ENCODE results near the gene GAS2L3.
"Not testable (repeated sequence)": the region's sequence is repeated elsewhere in the genome, so short reads cannot be mapped to it uniquely, and the experiment has no call there.

GAS2L3 gene

DNA sequence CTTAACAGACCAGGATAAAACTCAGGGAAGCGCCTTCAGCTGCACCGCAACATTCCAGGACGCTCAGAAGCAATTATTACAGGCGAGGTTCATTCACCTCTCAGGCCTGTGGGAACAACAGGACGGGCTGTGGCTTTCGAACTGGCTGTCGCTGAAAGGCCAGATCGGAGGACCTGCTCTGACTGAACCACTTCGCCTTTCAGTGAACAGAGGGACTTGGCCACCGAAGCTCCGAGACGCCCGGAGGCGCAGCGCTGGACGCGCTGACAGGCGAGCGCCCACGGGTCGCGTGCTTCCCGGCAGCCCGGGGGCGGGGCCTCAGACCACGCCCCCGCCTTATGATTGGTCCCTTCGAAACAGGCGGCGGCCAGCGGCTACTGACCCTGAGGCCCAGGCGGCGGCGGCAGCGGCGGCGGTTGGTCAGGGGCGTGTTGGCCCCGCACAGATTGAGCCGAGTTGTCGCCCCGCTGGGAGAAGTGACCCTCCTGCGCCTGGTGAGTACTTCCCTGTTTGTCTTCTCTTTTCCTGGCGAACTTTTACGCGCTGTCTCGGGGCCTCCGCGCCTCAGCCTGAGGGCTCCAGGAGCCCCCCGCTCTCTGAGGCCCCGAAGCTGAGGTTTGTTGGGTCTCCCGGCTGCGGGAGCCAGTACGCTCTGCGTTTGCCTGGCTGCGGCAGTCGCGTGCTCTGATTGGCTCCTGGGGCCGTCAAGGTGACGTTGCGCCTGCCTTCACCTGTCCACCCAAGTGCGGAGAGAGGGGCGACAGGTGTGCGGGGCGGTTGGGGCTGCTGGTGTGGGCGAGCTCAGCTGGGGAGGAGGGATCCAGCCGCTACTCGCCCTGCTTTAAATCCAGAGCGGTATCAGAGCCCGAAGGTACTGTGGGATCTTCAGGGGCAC, at the start of gene GAS2L3:
Gene GAS2L3, plus strand, starts transcription at position 393 of the 895 bp plus-strand sequence. CDS start 21,221 bp downstream, outside the sequence.
- Mint-ChIP-seq H3K27ac (peak within 1 kb of the TSS; percentile 82), H3K9me3 (no peaks in the 10 kb centered on the region), H3K36me3 (no peaks in the 10 kb centered on the region), H3K4me1 (peaks cover 10% of the 10 kb centered on the region), H3K4me3 (peak within 1 kb of the TSS; percentile 80)
- ATAC-seq: peak; percentile 81
- DNase-seq (ENCODE audit: low spot score in 2 of 2): peak; percentile 48 to 73

DNA sequence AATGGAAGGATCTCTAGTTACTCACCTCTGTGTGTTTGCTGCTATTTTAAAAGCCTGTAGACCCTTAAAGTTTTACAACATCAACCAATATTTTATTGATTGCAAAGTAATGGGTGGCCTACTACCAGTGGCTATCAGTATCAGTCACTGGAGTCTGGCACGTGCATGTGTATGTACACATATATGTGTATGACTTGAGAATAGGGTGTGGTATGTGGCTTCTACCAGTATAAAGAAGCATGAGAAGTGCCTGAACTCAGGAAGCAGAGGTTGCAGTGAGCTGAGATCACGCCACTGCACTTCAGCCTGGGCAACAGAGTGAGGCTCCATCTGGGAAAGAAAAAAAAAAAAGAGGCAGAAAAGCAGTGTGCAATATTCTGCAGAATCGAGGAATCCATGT, 45.5 kb upstream of the GAS2L3 start:
- Mint-ChIP-seq H3K9me3 (peaks cover 2% of the 10 kb centered on the region), H3K4me1 (no peaks in the 10 kb centered on the region), H3K4me3 (no peak overlapping the region), H3K27ac (no peak overlapping the region), H3K36me3 (no peaks in the 10 kb centered on the region)
- no peak for DNase-seq (ENCODE audit: low spot score in 2 of 2)
- ATAC-seq: no peak

DNA sequence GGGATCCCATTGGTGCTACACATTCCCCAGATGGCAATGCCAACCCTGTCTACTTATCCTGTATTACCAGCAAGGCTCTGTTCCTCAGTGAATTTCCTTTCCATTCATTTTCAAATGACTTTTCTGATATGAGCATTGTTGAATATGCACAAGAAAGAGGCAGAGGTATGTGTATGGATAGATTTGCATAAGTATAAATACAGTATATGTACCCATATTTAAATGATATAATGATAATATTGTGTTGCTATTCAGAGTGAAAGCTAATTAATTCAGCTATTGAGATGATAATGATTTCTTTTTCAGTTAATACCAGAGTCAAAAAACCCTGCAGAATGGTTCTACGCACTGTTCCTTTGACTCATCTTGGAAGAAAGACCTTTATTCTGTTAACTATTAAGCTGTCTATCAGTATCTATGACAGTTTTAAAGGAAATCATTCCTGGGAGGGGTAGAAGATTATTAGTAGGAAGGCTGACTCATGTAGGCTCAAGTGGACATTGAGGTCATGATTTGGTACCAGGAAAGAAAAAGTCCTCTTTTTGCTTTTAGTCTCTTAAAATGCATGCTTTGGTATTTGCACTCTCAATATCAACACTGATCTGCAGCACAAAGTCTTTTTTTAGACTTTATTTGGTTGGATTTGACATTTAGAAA, 44.9 kb upstream of the GAS2L3 start:
- no peak overlapping the region for H3K4me3 Mint-ChIP-seq
- no peak for DNase-seq (ENCODE audit: low spot score in 2 of 2)
- peaks cover 2% of the 10 kb centered on the region for H3K9me3 Mint-ChIP-seq
- H3K36me3 Mint-ChIP-seq: no peaks in the 10 kb centered on the region
- H3K27ac Mint-ChIP-seq: no peak overlapping the region
- ATAC-seq: no peak
- H3K4me1 Mint-ChIP-seq: no peaks in the 10 kb centered on the region

DNA sequence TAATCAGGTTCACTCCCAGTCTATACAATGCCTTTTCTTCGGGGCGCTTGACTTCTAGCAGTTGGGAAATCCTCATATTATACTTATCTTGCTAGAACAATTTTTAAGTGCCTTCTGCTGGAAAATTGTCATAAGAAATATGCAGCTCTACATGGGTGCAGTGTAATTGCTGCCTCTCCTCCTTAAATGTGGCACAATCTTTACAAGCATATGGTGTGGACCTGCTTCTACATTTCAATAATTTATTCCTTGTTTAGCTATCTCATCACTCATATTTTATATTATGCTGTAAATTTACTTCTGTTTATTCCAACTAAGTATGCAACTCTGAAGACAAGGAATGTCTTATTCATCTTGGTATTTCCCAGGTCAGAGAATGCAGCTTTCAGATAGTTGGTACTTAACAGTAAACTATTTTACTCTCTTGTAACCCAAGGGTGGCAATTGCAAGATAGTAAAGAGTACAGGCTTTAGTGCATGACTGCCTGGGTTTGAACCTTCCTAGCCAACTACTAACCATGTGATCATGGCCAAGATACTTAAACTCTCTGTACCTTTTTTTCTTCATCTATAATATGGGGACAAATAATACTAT, 43.6 kb upstream of the GAS2L3 start:
- H3K4me1 Mint-ChIP-seq: no peaks in the 10 kb centered on the region
- peaks cover 2% of the 10 kb centered on the region for H3K9me3 Mint-ChIP-seq
- no peak for ATAC-seq
- no peak for DNase-seq (ENCODE audit: low spot score in 2 of 2)
- H3K36me3 Mint-ChIP-seq: no peaks in the 10 kb centered on the region
- no peak overlapping the region for H3K27ac Mint-ChIP-seq
- H3K4me3 Mint-ChIP-seq: no peak overlapping the region

DNA sequence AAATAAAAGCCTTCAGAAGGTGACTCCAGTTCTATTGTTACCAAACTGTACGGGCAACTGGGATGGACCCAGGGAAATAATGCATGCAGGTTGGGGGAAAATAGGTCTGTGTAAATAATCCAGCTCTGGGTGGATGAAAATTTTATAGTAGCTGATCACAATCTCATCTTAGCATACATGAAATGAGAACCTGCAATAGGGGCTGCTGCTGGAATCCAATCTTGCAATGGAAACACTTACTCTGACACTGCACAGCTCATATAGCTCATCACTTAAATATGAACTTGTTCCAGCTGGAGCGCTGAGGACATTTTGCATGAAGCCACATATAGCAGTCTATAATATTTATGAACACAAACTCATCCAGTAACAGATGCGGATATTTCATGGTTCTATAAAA, 40.1 kb upstream of the GAS2L3 start:
- Mint-ChIP-seq H3K4me3 (no peak overlapping the region), H3K36me3 (no peaks in the 10 kb centered on the region), H3K4me1 (no peaks in the 10 kb centered on the region), H3K9me3 (no peaks in the 10 kb centered on the region), H3K27ac (no peak overlapping the region)
- no peak for DNase-seq (ENCODE audit: low spot score in 2 of 2)
- ATAC-seq: no peak

DNA sequence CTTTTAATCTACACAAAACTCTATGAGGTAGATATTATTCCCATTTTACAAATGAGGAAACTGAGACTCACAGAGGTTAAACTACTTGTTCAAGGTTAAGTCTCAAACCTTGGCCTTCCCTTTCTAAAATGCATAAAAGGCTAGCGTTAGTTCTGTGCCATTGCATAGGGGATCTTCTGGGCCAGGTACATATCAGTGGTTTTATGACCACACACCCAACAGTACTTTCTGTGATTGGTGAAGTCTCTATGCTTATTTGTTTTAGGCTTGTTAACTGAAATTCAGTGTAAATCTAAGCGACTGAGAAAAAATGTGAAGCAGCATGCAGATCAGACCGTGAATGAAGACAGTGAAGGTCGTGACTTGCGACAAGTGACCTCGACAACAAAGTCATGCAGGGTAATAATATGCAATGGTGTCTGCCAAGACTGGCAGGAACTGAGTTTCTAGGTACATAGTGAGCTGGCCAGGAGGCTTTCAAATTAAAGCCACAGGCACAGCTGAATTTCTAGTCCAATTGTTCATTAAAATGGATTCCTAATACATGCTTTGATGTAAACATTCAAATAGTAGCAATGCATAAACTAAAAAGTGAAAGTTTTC, 38.8 kb upstream of the GAS2L3 start:
- Mint-ChIP-seq H3K9me3 (peaks cover 4% of the 10 kb centered on the region), H3K4me3 (no peak overlapping the region), H3K36me3 (no peaks in the 10 kb centered on the region), H3K4me1 (no peaks in the 10 kb centered on the region), H3K27ac (no peak overlapping the region)
- no peak for ATAC-seq
- no peak for DNase-seq (ENCODE audit: low spot score in 2 of 2)

DNA sequence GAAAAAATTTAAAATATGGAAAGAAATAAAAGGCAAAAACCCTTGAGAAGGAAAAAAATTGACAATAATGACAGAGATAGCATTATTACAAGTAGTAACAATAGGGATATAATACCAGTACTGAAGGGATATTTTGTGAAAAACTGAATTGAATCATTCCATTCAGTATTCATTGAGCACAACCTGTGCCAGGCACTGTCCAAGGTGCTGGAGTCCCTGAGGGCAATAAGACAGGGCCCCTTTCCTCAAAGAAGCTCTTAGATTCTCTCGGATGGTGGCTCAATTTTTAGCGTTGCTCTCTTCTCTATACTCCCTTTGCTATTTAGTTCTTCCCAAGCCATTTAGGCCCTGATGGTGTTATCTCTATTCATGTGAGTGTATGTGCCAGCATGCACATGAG, 34.3 kb upstream of the GAS2L3 start:
- peaks cover 4% of the 10 kb centered on the region for H3K9me3 Mint-ChIP-seq
- no peak overlapping the region for H3K27ac Mint-ChIP-seq
- no peak overlapping the region for H3K4me3 Mint-ChIP-seq
- no peaks in the 10 kb centered on the region for H3K4me1 Mint-ChIP-seq
- no peak for ATAC-seq
- no peak for DNase-seq (ENCODE audit: low spot score in 2 of 2)
- no peaks in the 10 kb centered on the region for H3K36me3 Mint-ChIP-seq

DNA sequence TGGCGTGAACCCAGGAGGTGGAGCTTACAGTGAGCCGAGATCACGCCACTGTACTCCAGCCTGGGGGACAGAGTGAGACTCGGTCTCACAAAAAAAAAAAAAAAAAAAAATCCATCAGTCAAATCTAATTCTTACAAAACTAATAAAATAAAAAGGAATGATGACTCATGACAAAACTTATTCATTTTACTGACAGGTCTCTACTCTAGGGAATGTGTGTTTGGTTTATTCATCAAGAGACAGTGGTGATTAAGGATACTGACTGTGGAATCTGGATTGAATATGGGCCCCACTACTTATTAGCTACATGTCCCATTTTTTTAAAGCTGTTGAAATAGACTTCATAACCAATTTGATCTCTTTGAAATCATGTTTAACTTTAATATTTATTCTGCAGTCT, 29.3 kb upstream of the GAS2L3 start:
- DNase-seq (ENCODE audit: low spot score in 2 of 2) (no peak), ATAC-seq (no peak)
- Mint-ChIP-seq H3K4me1 (no peaks in the 10 kb centered on the region), H3K36me3 (no peaks in the 10 kb centered on the region), H3K9me3 (no peaks in the 10 kb centered on the region), H3K4me3 (no peak overlapping the region), H3K27ac (no peak overlapping the region)

DNA sequence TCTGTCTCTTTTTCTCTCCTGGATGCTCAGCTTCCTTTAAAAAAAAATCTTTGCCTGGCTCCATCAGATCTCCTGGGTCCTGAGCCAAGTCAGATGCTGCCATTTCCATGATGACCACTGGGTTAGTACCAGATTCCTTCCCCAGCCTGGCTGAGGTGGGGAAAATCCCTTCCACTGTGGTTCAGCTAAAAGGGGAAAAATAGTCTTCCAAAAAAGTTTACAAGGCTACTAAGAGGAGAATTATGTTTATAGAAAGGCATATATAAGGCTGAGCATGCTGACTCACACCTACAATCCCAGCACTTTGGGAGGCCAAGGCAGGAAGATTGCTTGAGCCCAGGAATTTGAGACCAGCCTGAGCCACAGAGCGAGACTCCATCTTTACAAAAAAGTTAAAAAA, 28.4 kb upstream of the GAS2L3 start:
- Mint-ChIP-seq H3K4me3 (no peak overlapping the region), H3K4me1 (no peaks in the 10 kb centered on the region), H3K27ac (no peak overlapping the region), H3K9me3 (no peaks in the 10 kb centered on the region), H3K36me3 (no peaks in the 10 kb centered on the region)
- no peak for DNase-seq (ENCODE audit: low spot score in 2 of 2)
- no peak for ATAC-seq

DNA sequence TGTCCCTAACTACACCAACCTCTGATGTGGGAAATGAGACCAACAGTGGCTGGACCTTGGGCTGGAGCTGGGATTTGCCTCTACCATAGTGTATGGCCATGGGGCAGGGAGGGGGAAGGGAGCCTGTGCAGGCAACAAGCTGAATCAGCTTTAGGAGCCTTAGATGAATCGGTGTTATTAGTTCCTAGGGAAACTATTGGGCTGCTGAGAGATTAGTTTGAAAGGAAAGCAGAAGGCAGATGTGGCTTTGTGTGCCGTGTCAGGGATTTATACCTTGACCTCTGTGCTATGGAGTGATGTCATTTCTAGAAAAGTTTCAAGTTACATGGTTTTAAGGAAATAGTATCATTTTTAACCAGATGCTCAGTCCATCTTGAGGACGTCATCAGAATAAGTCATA, 19.5 kb upstream of the GAS2L3 start:
- no peak for DNase-seq (ENCODE audit: low spot score in 2 of 2)
- ATAC-seq: no peak
- no peaks in the 10 kb centered on the region for H3K36me3 Mint-ChIP-seq

DNA sequence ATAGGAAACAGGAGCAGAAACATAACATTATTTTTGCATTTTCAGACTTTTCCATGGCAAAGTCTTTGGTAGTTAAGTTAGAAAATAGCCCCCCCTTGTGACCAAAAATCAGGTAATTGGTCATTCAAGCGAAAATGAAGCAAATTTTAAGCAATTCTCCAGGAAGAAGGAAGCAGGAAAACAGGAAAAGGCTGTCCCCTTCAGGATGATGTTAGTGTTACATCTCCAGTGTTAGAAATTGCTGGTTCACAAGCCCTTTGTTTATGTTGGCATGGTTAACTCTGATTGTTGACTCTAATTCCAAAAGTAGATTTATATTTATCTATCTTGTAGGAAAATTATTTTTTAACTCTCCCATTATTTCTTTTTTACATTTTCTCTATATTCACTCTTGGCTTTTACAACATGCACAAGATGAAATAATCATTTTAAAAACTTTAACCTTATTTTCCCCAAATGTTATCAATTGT, 18.8 kb upstream of the GAS2L3 start:
- Mint-ChIP-seq H3K9me3 (no peaks in the 10 kb centered on the region), H3K4me1 (no peaks in the 10 kb centered on the region), H3K36me3 (no peaks in the 10 kb centered on the region), H3K27ac (no peak overlapping the region), H3K4me3 (no peak overlapping the region)
- DNase-seq (ENCODE audit: low spot score in 2 of 2): no peak
- no peak for ATAC-seq

More for the DNA sequence above, 19.5 kb upstream of the GAS2L3 start:
- no peak overlapping the region for H3K27ac Mint-ChIP-seq
- H3K4me1 Mint-ChIP-seq: no peaks in the 10 kb centered on the region
- H3K9me3 Mint-ChIP-seq: no peaks in the 10 kb centered on the region
- no peak overlapping the region for H3K4me3 Mint-ChIP-seq

DNA sequence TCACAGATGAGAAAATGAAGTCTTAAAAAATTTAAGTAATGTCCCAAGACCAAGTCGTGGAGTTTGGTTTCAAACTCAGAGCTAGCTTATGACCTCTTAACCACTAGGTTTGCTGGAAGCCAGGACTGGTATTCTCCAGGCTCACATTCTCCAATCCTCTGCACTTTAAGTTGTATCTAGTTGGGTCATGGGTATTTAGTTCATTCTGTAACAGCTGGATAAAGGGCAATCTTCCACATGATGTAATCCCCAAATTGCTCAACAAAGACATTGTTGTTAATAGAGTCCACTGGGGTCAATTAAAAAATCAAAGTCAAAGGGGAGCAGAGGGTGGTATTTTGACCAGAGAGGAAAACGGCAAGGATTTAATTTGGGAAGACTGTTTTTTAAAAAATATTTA, 17.8 kb upstream of the GAS2L3 start:
- Mint-ChIP-seq H3K27ac (no peak overlapping the region), H3K36me3 (no peaks in the 10 kb centered on the region), H3K4me3 (no peak overlapping the region)

DNA sequence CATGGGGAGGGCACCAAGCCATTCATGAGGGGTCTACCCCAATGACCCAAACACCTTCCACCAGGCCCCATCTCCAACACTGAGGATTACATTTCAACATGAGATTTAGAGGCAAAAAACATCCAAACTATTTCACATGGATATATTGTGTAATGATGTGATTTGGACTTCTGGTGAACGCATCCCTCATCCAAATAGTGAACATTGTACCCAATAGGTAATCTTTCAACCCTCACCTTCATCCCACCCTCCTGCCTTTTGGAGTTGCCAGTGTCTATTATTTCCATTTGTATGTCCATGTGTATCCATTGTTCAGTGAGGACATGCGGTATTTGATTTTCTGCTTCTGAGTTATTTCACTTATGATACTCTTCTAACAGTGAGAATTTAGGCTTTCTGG, 16.1 kb upstream of the GAS2L3 start:
- Mint-ChIP-seq H3K4me3 (no peak overlapping the region), H3K36me3 (no peaks in the 10 kb centered on the region), H3K4me1 (no peaks in the 10 kb centered on the region), H3K27ac (no peak overlapping the region), H3K9me3 (no peaks in the 10 kb centered on the region)
- ATAC-seq: no peak
- DNase-seq (ENCODE audit: low spot score in 2 of 2): no peak

More for the DNA sequence above, 17.8 kb upstream of the GAS2L3 start:
- DNase-seq (ENCODE audit: low spot score in 2 of 2): no peak
- Mint-ChIP-seq H3K4me1 (no peaks in the 10 kb centered on the region), H3K9me3 (no peaks in the 10 kb centered on the region)
- ATAC-seq: no peak

DNA sequence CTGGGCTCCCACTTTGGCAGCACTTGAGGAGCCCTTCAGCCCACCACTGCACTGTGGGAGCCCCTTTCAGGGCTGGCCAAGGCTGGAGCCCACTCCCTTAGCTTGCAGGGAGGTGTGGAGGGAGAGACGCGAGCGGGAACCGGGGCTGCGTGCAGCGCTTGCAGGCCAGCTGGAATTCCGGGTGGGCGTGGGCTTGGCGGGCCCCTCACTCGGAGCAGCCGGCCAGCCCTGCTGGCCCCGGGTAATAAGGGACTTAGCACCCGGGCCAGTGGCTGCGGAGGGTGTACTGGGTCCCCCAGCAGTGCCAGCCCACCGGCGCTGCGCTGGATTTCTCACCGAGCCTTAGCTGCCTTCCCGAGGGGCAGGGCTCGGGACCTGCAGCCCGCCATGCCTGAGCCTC, 14.2 kb upstream of the GAS2L3 start:
- not testable (repeated sequence) for DNase-seq (ENCODE audit: low spot score in 2 of 2); H3K4me1 Mint-ChIP-seq; ATAC-seq; H3K36me3 Mint-ChIP-seq; H3K4me3 Mint-ChIP-seq; H3K27ac Mint-ChIP-seq; H3K9me3 Mint-ChIP-seq

DNA sequence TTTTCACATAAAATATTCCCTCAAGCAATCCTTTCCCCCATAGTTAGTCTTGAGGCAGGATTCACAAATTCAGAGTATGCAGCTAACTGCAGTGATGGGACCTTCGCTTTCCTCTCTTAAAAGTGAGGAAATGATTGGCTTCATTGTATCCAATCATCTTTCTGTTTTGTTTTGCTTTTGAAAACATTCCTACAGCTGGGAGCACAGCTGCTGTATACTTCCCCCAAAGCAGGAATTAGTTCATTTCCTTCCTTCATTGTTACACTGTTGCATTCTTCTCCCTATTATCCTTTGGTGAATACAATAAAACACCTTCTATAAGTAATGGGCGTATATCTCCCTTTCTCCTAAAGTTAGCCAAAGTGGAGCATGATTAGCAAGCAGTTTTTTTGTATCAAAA, 9.4 kb upstream of the GAS2L3 start:
- H3K27ac Mint-ChIP-seq: no peak overlapping the region
- no peaks in the 10 kb centered on the region for H3K36me3 Mint-ChIP-seq
- no peak overlapping the region for H3K4me3 Mint-ChIP-seq
- no peak for ATAC-seq
- no peak for DNase-seq (ENCODE audit: low spot score in 2 of 2)
- H3K9me3 Mint-ChIP-seq: no peaks in the 10 kb centered on the region
- H3K4me1 Mint-ChIP-seq: no peaks in the 10 kb centered on the region
